DND-41 (cell line): ENCODE measurements around the gene GPHA2.

Experiments used
- ATAC-seq: fragments of 200-7000 bp; cut with Tn5 transposase; 3 replicates; pipeline ENCODE4 v1.9.1; 2021; ENCODE audit warnings: low read depth; ENCODE audit not compliant: insufficient read depth
- DNase-seq: peaks from one replicate; pipeline ENCODE4 v3.0.0-alpha.2; 2020
- H2AFZ ChIP-seq: 2 replicates; pipeline ENCODE4 v1.6.0; 2012; ENCODE audit warnings: low read depth, low read length
- H3K27ac ChIP-seq: 2 replicates; pipeline ENCODE4 v1.5.1; 2012; ENCODE audit warnings: low read length, inconsistent platforms
- H3K27me3 ChIP-seq: fragments of 200-600 bp; sonication (generic); 2 replicates; pipeline ENCODE4 v1.6.0; 2012; ENCODE audit warnings: low read length, mild to moderate bottlenecking, inconsistent platforms; ENCODE audit not compliant: insufficient read depth, poor library complexity
- H3K36me3 ChIP-seq: 2 replicates; pipeline ENCODE4 v1.5.1; 2012; ENCODE audit warnings: low read length, inconsistent platforms; ENCODE audit not compliant: insufficient read depth
- H3K4me1 ChIP-seq: 2 replicates; pipeline ENCODE4 v1.5.1; 2012; ENCODE audit warnings: mild to moderate bottlenecking, low read length; ENCODE audit not compliant: insufficient read depth
- H3K4me2 ChIP-seq: 2 replicates; pipeline ENCODE4 v1.6.0; 2012; ENCODE audit warnings: mild to moderate bottlenecking, moderate library complexity, low read length, inconsistent platforms; ENCODE audit not compliant: insufficient read depth
- H3K4me3 ChIP-seq, 2 experiments: fragments of 200-600 bp in 1 of 2; shearing (Covaris generic) in 1 of 2; 2 replicates each; pipeline ENCODE4 v1.5.1; 2012 to 2016; ENCODE audit warnings: inconsistent platforms in 2 of 2, low read length in 2 of 2, mild to moderate bottlenecking in 2 of 2, low read depth in 1 of 2, moderate library complexity in 1 of 2
- H3K79me2 ChIP-seq: 2 replicates; pipeline ENCODE4 v1.6.0; 2012; ENCODE audit warnings: low read length, inconsistent platforms; ENCODE audit not compliant: insufficient read depth
- H3K9ac ChIP-seq: 2 replicates; pipeline ENCODE4 v1.6.0; 2012; ENCODE audit warnings: low read depth, mild to moderate bottlenecking, inconsistent platforms, low read length, moderate library complexity
- H3K9me3 ChIP-seq: 2 replicates; pipeline ENCODE4 v1.5.1; 2012; ENCODE audit warnings: low read length, moderate library complexity, mild to moderate bottlenecking, inconsistent platforms; ENCODE audit not compliant: insufficient read depth, severe bottlenecking
- H4K20me1 ChIP-seq: 2 replicates; pipeline ENCODE4 v1.6.0; 2012; ENCODE audit warnings: low read length; ENCODE audit not compliant: insufficient read depth
- EZH2 ChIP-seq: IDR thresholded peaks from 3 replicates; pipeline ENCODE4 v1.6.1; 2012; ENCODE audit warnings: borderline replicate concordance, low read depth, mild to moderate bottlenecking, moderate library complexity, low read length, inconsistent platforms; ENCODE audit not compliant: severe bottlenecking
- TF ChIP-seq, protein P1 (sequence below): IDR thresholded peaks from 2 replicates; pipeline ENCODE4 v1.5.1; 2012; ENCODE audit warnings: borderline replicate concordance, low read length, moderate library complexity, mild to moderate bottlenecking; ENCODE audit not compliant: poor library complexity, severe bottlenecking; ENCODE audit errors: extremely low read depth

GPHA2 gene

DNA sequence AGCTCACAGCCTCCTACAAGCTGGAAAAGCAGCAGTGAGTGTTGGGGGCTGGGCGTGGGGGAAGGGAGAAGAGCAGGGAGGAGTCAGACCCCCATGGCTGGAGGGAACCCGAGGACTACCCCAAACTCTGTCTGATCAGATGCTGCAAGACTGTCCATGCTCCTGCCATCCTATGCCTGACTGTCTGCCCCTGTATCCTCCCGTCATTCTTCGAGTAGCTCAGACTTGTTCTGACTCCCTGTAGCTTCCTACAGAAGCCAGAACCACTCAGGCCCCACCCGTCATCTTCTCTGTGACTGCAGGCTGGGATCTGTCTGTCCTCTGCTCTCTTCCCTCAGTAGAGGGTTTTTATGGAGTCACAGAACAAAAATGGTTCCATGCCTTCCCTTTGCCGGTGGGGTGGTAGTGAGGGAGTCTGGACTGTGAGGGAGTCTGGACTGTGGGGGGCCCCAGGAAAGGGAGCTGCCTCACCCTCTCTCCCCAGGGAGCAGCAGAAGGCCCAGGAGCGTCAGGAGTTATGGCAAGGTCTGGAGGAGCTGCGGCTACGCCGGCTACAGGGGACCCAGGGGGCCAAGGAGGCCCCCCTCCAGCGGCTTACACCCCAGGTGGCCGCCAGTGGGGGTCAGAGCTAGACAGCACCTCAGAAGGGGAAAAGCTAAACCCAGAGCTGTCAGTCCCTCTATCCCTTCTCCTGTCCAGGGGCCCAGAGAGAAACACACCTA, 2.3 kb downstream of the GPHA2 start:
- Histone ChIP-seq H2AFZ (no peak overlapping the region), H3K4me1 (no peaks in the 10 kb centered on the region), H3K79me2 (no peaks in the 10 kb centered on the region), H3K27me3 (peaks cover 3% of the 10 kb centered on the region), H3K27ac (no peak overlapping the region), H3K4me3 (no peak overlapping the region), H3K9ac (no peak overlapping the region), H4K20me1 (no peaks in the 10 kb centered on the region), H3K36me3 (peaks cover 32% of the 10 kb centered on the region), H3K9me3 (no peaks in the 10 kb centered on the region), H3K4me2 (no peak overlapping the region)
- ATAC-seq (no peak), DNase-seq (no peak)
- TF ChIP-seq, protein P1, sequence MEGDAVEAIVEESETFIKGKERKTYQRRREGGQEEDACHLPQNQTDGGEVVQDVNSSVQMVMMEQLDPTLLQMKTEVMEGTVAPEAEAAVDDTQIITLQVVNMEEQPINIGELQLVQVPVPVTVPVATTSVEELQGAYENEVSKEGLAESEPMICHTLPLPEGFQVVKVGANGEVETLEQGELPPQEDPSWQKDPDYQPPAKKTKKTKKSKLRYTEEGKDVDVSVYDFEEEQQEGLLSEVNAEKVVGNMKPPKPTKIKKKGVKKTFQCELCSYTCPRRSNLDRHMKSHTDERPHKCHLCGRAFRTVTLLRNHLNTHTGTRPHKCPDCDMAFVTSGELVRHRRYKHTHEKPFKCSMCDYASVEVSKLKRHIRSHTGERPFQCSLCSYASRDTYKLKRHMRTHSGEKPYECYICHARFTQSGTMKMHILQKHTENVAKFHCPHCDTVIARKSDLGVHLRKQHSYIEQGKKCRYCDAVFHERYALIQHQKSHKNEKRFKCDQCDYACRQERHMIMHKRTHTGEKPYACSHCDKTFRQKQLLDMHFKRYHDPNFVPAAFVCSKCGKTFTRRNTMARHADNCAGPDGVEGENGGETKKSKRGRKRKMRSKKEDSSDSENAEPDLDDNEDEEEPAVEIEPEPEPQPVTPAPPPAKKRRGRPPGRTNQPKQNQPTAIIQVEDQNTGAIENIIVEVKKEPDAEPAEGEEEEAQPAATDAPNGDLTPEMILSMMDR, result no peak
- no peak for TF ChIP-seq EZH2

DNA sequence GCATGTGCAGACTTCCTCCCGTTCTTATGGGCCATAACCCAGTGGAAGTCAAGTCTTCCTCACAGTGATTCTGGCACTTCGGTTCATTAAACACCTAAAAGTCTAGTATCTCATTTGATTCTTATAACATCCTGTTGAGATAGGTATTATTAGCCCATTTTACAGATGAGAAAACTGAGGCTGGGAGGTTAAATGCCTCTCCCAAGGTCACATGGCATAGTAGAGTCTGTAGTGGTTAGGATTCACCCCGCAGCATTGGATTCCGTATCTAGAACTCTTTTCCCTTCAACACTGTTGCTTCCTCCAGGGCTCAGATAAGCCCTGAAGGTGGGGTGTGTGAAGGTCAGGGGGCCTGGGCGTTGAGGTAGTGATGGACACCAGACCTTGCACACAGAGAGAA, 3.4 kb downstream of the GPHA2 start:
- Histone ChIP-seq H3K79me2 (no peaks in the 10 kb centered on the region), H3K9me3 (no peaks in the 10 kb centered on the region), H3K27me3 (no peaks in the 10 kb centered on the region), H4K20me1 (no peaks in the 10 kb centered on the region), H3K4me3 (no peak overlapping the region), H3K27ac (no peak overlapping the region), H3K9ac (no peak overlapping the region), H2AFZ (no peak overlapping the region), H3K4me1 (no peaks in the 10 kb centered on the region), H3K4me2 (no peak overlapping the region), H3K36me3 (peaks cover 32% of the 10 kb centered on the region)
- TF ChIP-seq, protein P1, result no peak
- no peak for TF ChIP-seq EZH2
- no peak for ATAC-seq
- DNase-seq, result no peak

DNA sequence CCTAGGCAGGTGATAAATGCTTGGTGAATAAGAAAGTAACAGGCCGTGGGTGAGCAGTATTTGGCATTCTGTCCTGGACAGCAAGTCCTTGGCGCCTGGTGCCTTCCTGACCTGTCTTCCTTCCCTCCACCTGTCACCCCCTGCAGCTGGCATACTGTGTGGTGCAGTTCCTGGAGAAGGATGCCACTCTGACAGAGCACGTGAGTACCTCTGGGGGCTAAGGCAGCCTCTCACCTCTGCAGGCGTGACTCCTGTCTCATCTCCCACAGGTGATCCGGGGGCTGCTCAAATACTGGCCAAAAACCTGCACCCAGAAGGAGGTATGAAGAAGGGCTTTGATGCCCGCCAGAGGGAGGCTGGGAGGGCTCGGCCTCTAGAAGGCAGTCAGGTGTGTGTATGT, 4.4 kb downstream of the GPHA2 start:
- H2AFZ ChIP-seq, result no peak overlapping the region
- no peak overlapping the region for H3K27ac ChIP-seq
- H3K9me3 ChIP-seq, result no peaks in the 10 kb centered on the region
- DNase-seq (no peak), ATAC-seq (no peak)
- no peaks in the 10 kb centered on the region for H4K20me1 ChIP-seq
- no peaks in the 10 kb centered on the region for H3K4me1 ChIP-seq
- no peak overlapping the region for H3K4me2 ChIP-seq
- no peak overlapping the region for H3K9ac ChIP-seq
- peaks cover 32% of the 10 kb centered on the region for H3K36me3 ChIP-seq
- no peak overlapping the region for H3K4me3 ChIP-seq
- no peaks in the 10 kb centered on the region for H3K79me2 ChIP-seq
- no peaks in the 10 kb centered on the region for H3K27me3 ChIP-seq
- TF ChIP-seq, protein P1, result no peak
- TF ChIP-seq EZH2, result no peak

DNA sequence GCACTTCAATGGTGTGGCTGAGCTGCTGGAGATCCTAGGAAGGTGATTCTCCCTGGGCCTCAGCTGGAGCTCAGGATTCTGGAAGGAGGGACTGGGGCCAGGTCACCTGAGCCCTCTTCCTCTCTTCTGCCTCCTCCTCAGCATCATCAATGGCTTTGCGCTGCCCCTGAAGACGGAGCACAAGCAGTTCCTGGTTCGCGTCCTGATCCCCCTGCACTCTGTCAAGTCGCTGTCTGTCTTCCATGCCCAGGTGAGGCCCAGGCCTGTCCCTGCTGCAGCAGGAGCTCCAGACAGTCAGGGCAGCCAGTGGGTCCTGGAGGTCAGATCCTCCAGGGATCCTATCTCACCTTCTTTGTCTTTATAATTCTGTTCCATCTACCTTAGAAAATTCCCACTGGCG, 5.4 kb downstream of the GPHA2 start:
- H3K79me2 ChIP-seq, result no peaks in the 10 kb centered on the region
- no peak overlapping the region for H3K9ac ChIP-seq
- DNase-seq (no peak), ATAC-seq (no peak)
- H3K36me3 ChIP-seq, result peaks cover 32% of the 10 kb centered on the region
- peaks cover 5% of the 10 kb centered on the region for H3K4me1 ChIP-seq
- H3K4me3 ChIP-seq, result no peak overlapping the region
- H4K20me1 ChIP-seq, result no peaks in the 10 kb centered on the region
- H3K4me2 ChIP-seq, result no peak overlapping the region
- no peak overlapping the region for H2AFZ ChIP-seq
- H3K27ac ChIP-seq, result no peak overlapping the region
- no peaks in the 10 kb centered on the region for H3K9me3 ChIP-seq
- TF ChIP-seq, protein P1, result no peak
- TF ChIP-seq EZH2, result no peak
- no peaks in the 10 kb centered on the region for H3K27me3 ChIP-seq
